BJ (cell line): ENCODE measurements around the gene ZNF597. TPM values are rescaled to one million over a fixed set of nuclear protein-coding genes. Genes with fewer than 3 reads are reported as not detected.

Experiments used
- CTCF ChIA-PET: fragments of 350-600 bp; formaldehyde crosslinking; extraction: SDS; loops from one replicate; lab custom pipeline; 2021; ENCODE audit warnings: antibody characterized with exemption, inconsistent platforms; lab: Yijun Ruan, JAX
- POLR2A ChIA-PET: fragments of 300-600 bp; sonication (Branson Sonifier 250); formaldehyde crosslinking; extraction: SDS; loops from one replicate; lab custom pipeline; 2021; ENCODE audit warnings: antibody characterized with exemption; lab: Charles Lee
- DNase-seq: peaks from one replicate; pipeline ENCODE4 v3.0.0-alpha.2; 2011; ENCODE audit warnings: low read depth
- H3K27me3 ChIP-seq: 2 replicates; pipeline ENCODE4 v1.6.0; 2011; ENCODE audit warnings: low read length; ENCODE audit not compliant: control insufficient read depth, insufficient read depth
- H3K36me3 ChIP-seq: 2 replicates; pipeline ENCODE4 v1.5.1; 2011; ENCODE audit warnings: low read length; ENCODE audit not compliant: control insufficient read depth, insufficient read depth
- H3K4me3 ChIP-seq: 2 replicates; pipeline ENCODE4 v1.5.1; 2011; ENCODE audit warnings: low read depth, mild to moderate bottlenecking, control low read depth, low read length
- CTCF ChIP-seq: IDR thresholded peaks from 2 replicates; pipeline ENCODE4 v1.5.1; 2011; ENCODE audit warnings: low read depth, mild to moderate bottlenecking, control low read depth, inconsistent platforms, low read length, moderate library complexity; ENCODE audit not compliant: insufficient read depth
- polyA plus RNA-seq: library from polyadenylated mRNA; depleted of rRNA; stranded (reverse); fragments of >200 nt; gene quantifications from 2 replicates; pipeline ENCODE4 v1.2.3, GENCODE V29; 2011

The ZNF597 gene
- polyA plus RNA-seq, 1 experiment, result 0.93 TPM

- TF ChIP-seq CTCF, result no peak
- ChIA-PET POLR2A (no interaction called here), CTCF (no interaction called here)
- H3K36me3 ChIP-seq, result peaks cover 11% of the 10 kb centered on the region
- H3K4me3 ChIP-seq, result no peak overlapping the region
- DNase-seq, result no peak
- H3K27me3 ChIP-seq, result no peaks in the 10 kb centered on the region
Observed at GRCh38 chr16:3469736-3470135, 26.4 kb upstream of the ZNF597 start.

GRCh38 chr16:3468501-3468900, 25.2 kb upstream of the ZNF597 start:
- POLR2A ChIA-PET, result no interaction called here
- no peaks in the 10 kb centered on the region for H3K27me3 ChIP-seq
- H3K4me3 ChIP-seq, result no peak overlapping the region
- DNase-seq, result no peak
- CTCF ChIA-PET, result no interaction called here
- TF ChIP-seq CTCF, result no peak
- peaks cover 11% of the 10 kb centered on the region for H3K36me3 ChIP-seq

GRCh38 chr16:3467921-3468320, 24.6 kb upstream of the ZNF597 start:
- Histone ChIP-seq H3K36me3 (peaks cover 11% of the 10 kb centered on the region), H3K4me3 (no peak overlapping the region), H3K27me3 (no peaks in the 10 kb centered on the region)
- TF ChIP-seq CTCF, result no peak
- ChIA-PET CTCF (no interaction called here), POLR2A (no interaction called here)
- no peak for DNase-seq

- Histone ChIP-seq H3K36me3 (peaks cover 11% of the 10 kb centered on the region), H3K4me3 (no peak overlapping the region), H3K27me3 (no peaks in the 10 kb centered on the region)
- ChIA-PET POLR2A (no interaction called here), CTCF (interaction anchor here (1.0 kb wide), 1 partner anchor 33 kb away, joined by 5 read pairs; no protein-coding TSS in a partner anchor)
- no peak for DNase-seq
- no peak for TF ChIP-seq CTCF
Observed at GRCh38 chr16:3467182-3467581, 23.9 kb upstream of the ZNF597 start.

GRCh38 chr16:3465911-3466584, 22.7 kb upstream of the ZNF597 start:
- POLR2A ChIA-PET, result no interaction called here
- CTCF ChIA-PET, result interaction anchor here (0.6 kb wide), 1 partner anchor 112 kb away, joined by 3 read pairs; no protein-coding TSS in a partner anchor
- H3K4me3 ChIP-seq, result no peak overlapping the region
- no peak for DNase-seq
- H3K36me3 ChIP-seq, result peaks cover 11% of the 10 kb centered on the region
- no peak for TF ChIP-seq CTCF
- H3K27me3 ChIP-seq, result no peaks in the 10 kb centered on the region
